ENCODE results near the gene ZFAND3.

GRCh38 chr6:38051819-38052434, 232.4 kb downstream of the ZFAND3 start:
- no peak for TF ChIP-seq RAD21 (conservative IDR thresholded peaks at IDR 0.05 in 1 of 2, IDR thresholded peaks at IDR 0.05 in 1 of 2)
- no peak for TF ChIP-seq JUNB (IDR thresholded peaks at IDR 0.05)
- TF ChIP-seq, protein P1, sequence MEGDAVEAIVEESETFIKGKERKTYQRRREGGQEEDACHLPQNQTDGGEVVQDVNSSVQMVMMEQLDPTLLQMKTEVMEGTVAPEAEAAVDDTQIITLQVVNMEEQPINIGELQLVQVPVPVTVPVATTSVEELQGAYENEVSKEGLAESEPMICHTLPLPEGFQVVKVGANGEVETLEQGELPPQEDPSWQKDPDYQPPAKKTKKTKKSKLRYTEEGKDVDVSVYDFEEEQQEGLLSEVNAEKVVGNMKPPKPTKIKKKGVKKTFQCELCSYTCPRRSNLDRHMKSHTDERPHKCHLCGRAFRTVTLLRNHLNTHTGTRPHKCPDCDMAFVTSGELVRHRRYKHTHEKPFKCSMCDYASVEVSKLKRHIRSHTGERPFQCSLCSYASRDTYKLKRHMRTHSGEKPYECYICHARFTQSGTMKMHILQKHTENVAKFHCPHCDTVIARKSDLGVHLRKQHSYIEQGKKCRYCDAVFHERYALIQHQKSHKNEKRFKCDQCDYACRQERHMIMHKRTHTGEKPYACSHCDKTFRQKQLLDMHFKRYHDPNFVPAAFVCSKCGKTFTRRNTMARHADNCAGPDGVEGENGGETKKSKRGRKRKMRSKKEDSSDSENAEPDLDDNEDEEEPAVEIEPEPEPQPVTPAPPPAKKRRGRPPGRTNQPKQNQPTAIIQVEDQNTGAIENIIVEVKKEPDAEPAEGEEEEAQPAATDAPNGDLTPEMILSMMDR (IDR thresholded peaks at IDR 0.05) = no peak
- no peak for TF ChIP-seq EP300 (IDR thresholded peaks at IDR 0.05)
- no peak for TF ChIP-seq RARB (CRISPR knock-in tag; IDR thresholded peaks at IDR 0.05)
- no peak for TF ChIP-seq KDM5A (IDR thresholded peaks at IDR 0.05)
- no peak for TF ChIP-seq RFX5 (IDR thresholded peaks at IDR 0.05)
- TF ChIP-seq RCOR1 (IDR thresholded peaks at IDR 0.05; ENCODE audit: low read depth, low read length) = no peak
- no peak for TF ChIP-seq MAZ (IDR thresholded peaks at IDR 0.05; ENCODE audit: borderline replicate concordance, low read depth, low read length)
- no peak for TF ChIP-seq BHLHE40 (IDR thresholded peaks at IDR 0.05; ENCODE audit: low read depth, low read length)
- TF ChIP-seq MAX (IDR thresholded peaks at IDR 0.05) = no peak

All from A549 (cell line).